Activated T-cell treated with anti-CD3 and anti-CD28 coated beads for 48 hours (primary cell): ENCODE measurements around the gene TMEM50A.
"Not testable (repeated sequence)": the region's sequence is repeated elsewhere in the genome, so short reads cannot be mapped to it uniquely, and the experiment has no call there.

ENCODE experiments used
- DNase-seq: peaks from one replicate; pipeline ENCODE4 v3.0.0-alpha.2; 2020; ENCODE audit warnings: low read depth

Gene TMEM50A

GRCh38 chr1:25387096-25387495 is 49.0 kb downstream of the TMEM50A start:
- not testable (repeated sequence) for DNase-seq

GRCh38 chr1:25388691-25389090 is 50.6 kb downstream of the TMEM50A start:
- DNase-seq = not testable (repeated sequence)

GRCh38 chr1:25389721-25390120 is 51.6 kb downstream of the TMEM50A start:
- not testable (repeated sequence) for DNase-seq

GRCh38 chr1:25392841-25393240 is 54.7 kb downstream of the TMEM50A start:
- DNase-seq = no peak

GRCh38 chr1:25397549-25397948 is 59.4 kb downstream of the TMEM50A start:
- DNase-seq = not testable (repeated sequence)

- DNase-seq = not testable (repeated sequence)
Observed at GRCh38 chr1:25398079-25398478, 59.9 kb downstream of the TMEM50A start.

GRCh38 chr1:25402947-25403803 is 65.0 kb downstream of the TMEM50A start:
- not testable (repeated sequence) for DNase-seq

- DNase-seq = not testable (repeated sequence)
Observed at GRCh38 chr1:25405731-25406305, 67.7 kb downstream of the TMEM50A start.

- not testable (repeated sequence) for DNase-seq
Observed at GRCh38 chr1:25409641-25410427, 71.7 kb downstream of the TMEM50A start.
